GM19467 (cell line): ENCODE measurements around the gene TALDO1.
A peak's percentile ranks its signal among the peaks of the same experiment; 100 is the strongest.

Experiments used
- ATAC-seq: cut with Tn5 transposase; IDR thresholded peaks from one replicate; pipeline ENCODE4 v1.9.1; 2021; ENCODE audit warnings: mild to moderate bottlenecking, moderate library complexity; ENCODE audit not compliant: unreplicated experiment

The TALDO1 gene

DNA sequence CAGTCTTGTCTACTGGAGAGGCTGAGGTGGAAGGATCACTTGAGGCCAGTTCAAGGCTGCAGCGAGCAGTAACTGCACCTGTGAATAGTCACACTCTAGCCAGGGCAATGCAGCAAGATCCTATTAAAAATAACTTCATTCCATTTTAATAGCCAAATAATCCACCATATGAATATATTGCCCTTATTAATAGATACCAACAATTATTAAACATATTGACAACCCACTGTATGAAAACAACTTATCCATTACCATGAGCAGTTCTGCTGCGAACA is 19.6 kb downstream of the TALDO1 start:
- ATAC-seq = no peak

- ATAC-seq = no peak
Measured at GRCh38 chr11:767238-767637, 20.0 kb downstream of the TALDO1 start.

GRCh38 chr11:769887-770641 is 22.8 kb downstream of the TALDO1 start:
- no peak for ATAC-seq

DNA sequence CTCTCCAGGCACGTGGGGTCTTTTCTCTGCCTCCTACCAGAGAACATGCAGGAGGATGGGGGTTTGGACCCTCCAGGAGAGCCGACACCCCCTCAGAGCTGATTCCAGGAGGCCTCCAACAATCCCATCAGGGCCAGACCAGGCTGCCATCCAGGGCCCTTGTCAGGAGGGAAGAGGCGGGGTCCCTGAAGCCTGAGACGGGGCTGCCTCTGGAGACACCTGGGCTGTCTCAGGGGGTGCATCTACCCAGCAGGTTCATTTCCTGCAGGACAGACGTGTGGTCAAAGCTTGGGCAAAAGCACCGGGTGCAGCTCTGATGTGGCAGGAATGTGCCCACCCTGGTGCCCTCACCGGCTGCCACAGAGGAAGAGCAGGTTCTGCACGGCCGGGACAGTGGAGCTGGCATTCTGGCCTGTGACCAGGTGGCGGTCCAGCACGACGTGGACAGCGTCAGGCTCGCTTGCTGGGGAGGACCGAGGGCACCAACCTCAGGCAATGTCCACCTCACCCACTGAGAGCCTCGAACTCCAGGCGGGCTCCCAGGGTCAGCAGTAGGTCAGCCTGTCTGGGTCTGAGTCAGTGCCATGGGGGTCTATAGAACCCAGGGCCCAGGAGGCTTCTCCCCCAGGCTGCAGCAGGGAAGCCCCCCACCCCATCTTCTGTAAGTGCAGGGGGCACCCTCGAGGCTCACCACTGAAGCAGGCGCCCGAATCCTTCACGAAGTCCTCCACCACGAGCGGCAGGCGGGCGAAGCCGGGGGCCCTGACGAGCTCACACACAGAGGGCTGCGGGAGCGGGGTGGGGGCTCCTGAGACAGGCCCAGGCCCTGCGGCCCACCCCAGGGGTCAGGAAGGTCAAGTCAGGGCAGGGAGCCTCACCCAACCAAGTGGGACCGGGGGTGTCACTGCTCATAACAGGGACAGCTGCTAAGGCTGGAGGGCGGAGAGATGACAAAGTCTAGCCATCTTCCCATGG is 23.7 kb downstream of the TALDO1 start:
- ATAC-seq = no peak

- ATAC-seq = no peak
Measured at GRCh38 chr11:771617-772204, 24.4 kb downstream of the TALDO1 start.

GRCh38 chr11:772429-773390 is 25.4 kb downstream of the TALDO1 start:
- ATAC-seq = no peak

GRCh38 chr11:773425-773824 is 26.2 kb downstream of the TALDO1 start:
- ATAC-seq = no peak

DNA sequence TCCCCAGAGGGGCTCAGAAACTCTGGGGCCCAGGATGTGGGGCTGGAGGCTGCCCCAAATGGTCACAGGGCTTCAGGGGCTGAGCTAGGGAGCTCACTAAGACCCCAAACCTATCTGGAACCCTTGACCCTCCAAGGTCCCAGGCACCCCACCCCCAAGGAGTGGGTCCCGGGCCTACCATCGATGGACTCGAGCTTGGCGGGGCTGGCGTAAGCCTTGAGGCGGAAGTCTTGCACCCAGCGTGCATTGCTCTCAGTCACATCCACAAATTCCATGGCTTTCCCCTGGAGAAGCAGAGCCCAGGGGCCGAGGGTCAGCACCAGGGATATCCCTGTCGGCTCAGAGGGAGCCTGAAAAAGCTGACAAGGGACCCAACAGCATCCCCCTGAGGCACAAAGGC is 26.6 kb downstream of the TALDO1 start:
- ATAC-seq = no peak

DNA sequence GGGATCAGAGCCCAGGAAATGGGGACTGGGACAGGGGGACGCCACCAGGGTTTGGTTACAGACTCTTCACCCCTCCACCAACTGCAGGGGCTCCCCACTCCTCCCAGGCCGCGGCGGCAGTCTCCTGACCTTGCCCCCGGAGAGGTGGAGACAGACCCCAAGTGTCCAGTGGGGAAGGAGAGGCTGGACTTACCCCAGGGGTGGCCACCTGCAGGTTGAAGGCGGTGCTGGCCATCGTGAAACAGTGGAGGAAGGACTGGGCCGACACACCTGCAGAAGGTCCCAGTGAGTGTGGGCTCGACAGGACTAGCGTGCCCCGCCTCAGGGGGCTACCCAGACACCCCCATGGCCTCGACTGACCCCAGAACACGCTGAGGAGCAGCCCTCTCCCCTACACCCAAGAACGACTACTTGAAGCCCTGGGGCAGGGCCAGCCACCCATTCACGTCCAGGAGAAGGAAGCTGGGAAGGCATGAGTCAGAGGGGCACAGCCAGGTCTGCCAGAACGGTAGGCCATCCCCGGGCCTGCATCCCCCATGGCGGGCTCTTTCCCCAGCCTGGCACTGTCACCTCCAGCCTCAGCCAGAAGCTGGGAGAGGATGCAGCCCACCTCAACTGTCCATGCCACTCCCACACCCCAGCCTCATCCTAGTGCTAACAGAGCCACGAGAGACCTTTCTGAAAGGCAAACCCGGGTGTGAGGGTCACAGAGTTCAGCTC is 27.8 kb downstream of the TALDO1 start:
- ATAC-seq = no peak

DNA sequence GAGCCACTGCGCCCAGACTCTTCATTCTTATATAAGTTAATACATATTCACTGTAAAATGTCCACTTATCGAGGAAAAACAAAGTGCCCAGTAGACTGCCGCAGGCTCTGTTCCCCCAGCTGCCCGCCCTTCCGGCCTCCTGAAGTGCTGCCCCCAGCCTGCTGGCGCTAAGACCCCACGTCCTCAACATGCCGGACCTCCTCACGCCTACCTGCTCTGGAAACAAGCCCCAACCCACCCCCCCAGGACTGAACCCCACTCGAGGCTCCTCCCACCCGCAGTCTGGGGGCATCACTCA is 28.9 kb downstream of the TALDO1 start:
- ATAC-seq = no peak

DNA sequence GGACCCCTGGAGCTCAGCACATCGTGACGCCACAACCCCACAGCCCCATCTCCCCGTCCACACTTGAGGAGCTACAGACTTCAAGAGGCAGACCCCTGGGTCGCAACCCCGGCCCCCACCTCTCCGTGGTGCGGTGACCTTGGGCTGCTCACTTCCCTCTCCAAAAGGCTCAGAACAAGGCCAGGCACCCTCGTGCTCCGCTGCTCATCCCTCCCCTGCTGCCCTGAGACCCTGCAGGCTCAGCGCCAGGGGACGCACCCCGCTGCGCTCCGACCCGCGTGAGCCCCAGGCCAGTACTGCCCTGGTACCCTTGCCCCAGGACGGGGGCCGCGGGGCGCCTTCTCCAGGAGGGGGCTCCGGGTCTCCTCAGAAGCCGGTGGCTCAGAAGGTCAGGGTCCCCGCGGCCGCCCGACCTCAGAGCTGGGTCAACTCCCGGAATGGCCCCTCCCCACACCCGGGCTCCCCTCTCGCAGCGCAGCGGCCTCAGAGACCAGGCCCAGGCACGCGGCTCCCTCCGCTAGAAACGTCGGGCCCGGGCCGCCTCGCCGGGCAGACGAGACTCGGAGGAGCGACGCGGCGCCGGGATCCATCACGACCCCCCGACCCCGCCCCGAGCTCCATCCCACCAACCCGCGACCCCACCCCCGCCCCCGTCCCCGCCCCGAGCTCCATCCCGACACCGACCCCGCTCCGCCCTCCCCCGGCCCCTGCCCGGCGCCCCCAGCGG is 29.5 kb downstream of the TALDO1 start:
- ATAC-seq = peak; percentile 7

GRCh38 chr11:777288-778255 is 30.3 kb downstream of the TALDO1 start, which contains the start of gene GATD1:
TSS of gene GATD1 (minus strand) at chr11:777487. CDS start at chr11:777462, 25 bp downstream.
- peak; percentile 63 for ATAC-seq

DNA sequence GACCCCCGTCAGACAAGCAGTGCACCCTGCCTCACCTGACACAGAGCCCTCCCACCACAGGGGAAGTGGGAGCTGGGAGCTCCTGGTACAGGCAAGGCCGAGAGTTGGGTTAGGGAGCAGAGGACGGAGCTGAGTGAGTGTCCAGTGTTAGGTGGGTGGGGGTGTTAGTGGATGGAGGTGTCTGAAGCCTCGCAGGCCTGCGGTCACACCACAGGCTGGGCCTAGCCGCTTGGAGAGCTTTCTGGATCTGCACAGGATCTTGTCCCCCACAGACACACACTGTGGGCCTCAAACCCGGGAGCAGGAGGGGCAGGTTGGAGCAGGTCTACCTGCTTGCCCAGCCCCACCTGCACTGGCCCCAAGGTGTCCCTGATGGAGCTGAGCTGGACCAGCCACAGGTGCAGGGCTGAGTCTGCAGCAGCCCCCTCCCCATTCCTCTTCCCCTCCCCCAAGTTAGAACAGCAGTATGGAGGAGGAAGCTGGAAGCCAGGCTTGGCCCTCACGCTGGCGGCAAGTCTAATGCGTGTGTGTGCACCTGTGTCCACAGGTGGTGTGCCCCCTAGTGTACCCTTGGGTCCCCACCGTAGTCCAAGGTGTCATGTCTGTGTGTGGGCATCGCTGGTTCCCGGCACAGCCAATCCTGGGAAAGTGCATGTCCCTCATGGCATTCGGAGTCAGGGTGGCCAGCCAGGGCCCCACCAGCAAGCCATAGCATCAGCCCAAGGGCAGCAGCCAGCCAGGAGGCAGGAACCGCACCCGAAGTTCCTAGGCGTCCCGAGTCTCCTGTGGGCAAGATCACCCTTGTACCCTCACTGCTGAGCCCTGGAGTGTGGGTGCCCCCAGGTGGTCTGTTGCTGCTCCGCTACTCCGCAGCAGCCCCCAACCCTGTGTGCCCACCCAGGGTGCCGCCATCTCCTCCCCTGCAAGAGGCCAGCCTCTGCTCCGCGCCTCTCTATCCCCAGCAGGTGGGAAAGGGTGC is 32.0 kb downstream of the TALDO1 start:
- ATAC-seq = no peak

DNA sequence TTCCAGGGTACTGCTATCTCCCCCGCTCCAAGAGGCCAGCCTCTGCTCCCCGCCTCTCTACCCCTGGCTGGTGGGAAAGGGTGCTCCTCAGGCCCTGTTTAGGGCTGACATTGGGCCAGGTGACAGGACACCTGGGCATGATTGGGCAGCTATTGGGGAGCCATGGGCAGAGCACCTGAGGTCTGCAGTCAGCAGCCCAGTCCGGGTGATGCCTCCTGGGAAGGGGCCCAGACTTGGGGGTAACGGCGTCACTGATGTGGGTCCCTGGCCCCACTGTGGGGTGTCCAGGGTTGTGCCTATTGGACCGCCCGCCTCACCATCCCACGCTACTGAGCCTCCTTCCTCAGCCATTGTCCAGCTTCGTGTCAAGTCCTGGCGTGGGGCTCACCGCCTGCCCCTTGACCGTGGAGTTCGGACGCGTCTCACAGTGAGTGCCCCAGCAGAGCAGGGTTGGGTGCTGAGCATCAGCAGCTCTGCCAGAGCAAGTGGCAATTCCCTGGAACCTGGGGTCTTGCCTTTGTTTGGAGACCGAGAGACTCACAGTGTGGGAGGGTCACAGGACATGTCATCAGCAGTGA is 32.8 kb downstream of the TALDO1 start:
- ATAC-seq = no peak

DNA sequence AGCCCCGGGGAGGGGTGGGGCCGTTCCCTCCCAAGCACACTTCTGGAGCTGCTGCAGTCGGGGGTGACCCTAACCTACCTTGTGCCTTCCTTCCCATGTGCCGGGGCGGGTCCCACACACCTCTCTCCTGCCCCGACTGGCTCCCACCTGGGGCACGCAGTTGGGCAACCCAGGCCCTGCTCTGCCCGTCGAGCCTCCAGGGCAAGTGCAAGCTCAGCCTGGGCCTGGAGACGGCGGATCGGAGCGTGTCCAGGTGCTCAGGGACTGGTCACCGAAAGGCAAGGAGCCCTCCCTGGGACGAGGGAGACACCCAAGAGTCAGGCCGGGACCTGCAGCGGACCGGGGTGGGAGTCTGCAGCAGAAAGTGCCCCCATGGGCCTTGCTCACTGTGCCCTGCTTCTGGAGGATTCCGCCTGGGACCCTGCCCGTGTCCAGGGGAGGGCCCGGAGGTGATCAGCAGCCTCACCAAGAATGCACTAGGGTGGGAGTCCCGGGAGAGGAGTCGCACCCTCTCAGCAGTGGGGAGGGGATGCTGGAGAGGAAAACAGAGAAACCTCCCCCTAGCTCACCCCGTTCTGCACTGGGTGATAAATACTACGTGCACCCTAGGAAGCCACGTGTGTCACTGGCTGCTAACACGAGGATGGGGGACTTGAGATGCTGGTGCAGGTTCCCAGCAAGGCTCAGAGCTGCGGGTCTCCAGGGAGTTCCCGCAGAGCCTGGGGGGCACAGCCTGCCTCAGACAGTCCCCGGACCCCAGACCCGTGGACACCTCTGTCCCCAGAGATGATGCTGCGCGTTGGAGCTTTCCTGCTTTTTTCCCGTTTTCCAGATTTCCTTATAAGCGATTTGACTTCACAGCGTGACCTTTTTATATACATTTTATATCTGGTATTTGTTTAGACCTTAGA is 35.3 kb downstream of the TALDO1 start:
- no peak for ATAC-seq

GRCh38 chr11:783581-784015 is 36.3 kb downstream of the TALDO1 start:
- ATAC-seq = no peak
